CD4-positive, alpha-beta T cell treated with Interleukin-17A for 1 hour (primary cell): Measurements from ENCODE around the gene IGF2BP1.
"Not testable (repeated sequence)": the region's sequence is repeated elsewhere in the genome, so short reads cannot be mapped to it uniquely, and the experiment has no call there.

Experiments
- DNase-seq: peaks from one replicate; pipeline ENCODE4 v3.0.0-alpha.2; 2020

Gene IGF2BP1

DNA sequence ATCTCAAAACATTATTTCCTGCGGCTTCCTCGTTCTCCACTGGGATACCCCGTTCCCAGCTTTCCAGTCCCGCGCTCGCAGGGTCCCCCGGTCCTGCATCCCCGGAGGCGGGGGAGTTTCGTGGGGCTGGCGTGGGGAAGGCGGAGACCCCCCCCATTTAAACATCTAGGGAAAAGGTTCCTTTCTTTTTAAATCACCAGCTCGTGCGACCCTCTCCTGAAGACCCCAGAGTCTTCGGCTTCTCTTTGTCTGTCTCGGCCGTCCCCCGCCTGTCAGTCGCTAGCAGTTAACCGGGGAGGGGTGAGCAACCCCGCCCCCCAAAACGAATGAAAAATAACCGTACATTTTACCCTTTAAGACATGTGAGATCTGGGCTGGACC lies 473 bp upstream of the IGF2BP1 start:
- no peak for DNase-seq

DNA sequence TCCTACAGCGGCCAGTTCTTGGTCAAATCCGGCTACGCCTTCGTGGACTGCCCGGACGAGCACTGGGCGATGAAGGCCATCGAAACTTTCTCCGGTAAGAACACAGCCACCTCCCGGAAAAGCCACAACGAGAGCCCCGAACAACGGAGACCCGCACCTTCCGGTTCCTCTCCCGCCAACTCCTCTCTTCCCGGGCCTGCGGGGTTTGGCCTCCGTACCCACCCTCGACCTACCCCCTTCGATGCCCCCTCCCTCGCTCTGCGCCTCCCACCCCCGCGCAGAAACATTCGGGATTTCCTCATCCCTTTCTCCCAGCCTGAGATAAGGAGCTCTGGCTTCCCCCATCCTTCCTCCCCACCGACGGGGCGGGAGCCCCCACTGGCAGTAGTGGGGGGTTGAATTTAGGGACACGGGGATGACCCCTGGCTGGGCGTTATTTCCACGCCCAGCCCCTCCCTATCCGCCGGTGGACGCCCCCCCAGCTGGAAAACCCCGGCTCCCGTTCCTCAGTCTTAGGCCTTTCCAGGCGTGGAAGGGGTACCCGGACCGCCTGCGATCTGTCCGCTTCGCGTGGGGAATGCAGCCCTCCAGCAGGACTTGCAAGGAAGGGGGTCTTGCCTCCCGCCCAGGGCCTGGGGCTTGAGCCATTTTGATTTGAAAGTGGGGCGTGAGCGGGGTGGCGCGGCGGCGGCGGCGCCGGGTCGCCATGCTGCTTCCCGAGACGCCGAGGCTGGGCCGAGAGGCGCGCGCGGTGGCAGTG lies 822 bp downstream of the IGF2BP1 start:
- DNase-seq, result no peak

DNA sequence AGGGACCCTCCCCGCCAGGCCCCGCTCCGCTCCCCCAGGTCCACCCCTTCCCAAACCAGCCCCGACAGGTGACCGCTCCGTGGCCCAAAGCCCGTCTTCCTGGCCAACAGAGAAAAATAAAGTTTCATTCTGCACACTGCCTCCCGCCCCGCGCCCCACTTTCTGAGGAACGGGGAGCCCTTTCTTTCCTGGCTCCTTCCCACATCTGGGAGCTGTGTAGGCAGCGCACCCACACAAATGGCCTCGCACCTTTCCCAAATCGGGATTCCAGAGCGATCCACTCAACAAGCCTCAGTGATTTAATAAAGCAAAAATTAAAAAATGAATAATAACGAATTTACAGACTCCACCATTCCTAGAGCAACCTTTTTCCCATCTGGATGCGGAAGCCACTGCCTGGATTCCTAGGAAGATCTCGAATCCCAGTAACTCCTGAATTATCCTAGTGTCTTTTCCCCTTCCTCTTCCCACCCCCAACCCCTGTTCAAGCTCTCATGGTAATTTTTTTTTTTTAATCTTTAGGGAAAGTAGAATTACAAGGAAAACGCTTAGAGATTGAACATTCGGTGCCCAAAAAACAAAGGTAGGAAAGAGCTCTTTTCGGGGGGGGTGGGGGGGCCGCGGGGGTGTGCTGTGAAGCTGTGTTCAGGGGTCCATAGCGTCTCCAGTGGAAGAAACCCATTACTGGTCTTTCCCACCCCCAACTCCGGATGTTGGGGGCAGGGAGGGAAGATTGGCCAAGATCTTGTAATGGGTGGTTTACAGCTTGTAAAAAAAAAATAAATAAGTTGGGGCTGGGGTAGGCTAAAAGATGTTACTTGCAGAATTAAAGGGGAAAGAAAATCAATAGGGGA lies 1.6 kb downstream of the IGF2BP1 start:
- DNase-seq, result no peak

DNA sequence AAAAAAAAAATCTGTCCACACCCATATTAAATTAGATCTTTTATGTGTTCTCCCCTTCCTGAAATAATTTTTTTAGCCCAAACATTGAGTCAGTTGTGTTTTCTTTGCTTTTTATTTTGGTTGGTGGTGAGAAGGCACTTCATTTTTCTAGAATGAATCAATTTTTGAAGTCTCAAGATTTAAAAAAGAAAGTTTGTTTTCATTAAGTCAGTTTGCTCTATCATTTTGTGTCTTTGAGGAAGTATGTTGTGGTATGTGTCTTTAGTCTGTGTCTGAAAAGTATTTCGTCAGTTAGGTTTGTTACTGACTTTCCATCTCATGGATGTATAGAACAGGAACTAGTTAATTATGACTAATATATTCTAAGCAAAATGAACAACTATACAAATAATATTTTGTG lies 3.8 kb downstream of the IGF2BP1 start:
- DNase-seq, result no peak

DNA sequence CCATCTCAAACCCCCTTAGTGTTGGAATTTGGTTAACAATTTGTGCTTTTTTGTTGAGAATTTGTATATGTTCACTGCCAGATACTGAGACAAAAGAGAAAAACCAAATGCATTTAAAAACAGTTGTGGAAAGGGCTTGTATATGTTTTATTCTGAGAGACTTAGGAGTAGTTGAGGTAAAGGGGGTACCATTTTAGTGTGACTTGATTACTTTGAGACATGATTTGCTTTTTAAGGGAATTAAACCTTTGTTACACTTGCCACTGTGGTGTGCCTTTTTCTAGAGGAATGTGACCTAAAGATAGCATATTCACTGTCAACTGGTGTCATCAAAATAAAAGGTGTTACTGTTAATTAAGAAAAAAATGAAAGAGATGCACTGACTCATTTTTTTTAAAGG lies 4.5 kb downstream of the IGF2BP1 start:
- DNase-seq, result no peak

DNA sequence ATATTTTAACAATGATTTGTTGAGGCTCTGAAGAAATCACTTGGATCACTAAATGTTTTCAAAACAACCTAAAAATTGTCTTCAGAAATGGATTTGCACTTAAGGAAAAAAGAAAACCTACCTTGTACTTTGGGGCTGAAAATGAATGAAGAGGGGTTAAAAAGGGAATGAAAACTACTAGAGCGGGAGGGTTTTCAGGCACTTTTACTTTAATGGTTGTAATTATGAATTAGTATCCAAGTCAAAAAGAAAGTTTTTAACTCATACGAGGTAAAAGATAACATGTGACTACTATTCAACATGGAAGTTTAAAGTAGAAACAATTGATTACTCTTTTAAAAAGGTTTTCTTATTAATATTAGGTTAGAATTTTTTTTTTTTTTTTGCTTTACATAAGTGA lies 5.1 kb downstream of the IGF2BP1 start:
- no peak for DNase-seq

DNA sequence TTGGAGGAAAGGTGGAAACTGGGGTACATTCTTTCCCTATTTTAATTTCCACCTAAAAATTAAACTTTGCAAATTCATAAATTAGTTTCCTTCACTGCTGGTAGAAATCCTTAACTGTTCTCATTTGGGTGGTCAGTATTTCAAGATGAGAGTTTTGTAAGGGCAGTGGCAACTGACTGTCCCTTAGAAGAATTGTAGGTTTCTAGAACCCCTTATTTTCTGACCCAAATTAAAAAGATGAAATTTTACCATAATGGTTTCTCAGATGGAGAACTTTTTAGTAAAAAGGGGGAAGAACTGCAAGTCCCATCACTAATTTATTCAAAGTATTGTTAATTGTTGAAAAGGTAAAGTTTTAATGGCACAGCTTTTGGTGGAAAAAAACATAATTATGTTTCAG lies 5.6 kb downstream of the IGF2BP1 start:
- DNase-seq, result no peak

DNA sequence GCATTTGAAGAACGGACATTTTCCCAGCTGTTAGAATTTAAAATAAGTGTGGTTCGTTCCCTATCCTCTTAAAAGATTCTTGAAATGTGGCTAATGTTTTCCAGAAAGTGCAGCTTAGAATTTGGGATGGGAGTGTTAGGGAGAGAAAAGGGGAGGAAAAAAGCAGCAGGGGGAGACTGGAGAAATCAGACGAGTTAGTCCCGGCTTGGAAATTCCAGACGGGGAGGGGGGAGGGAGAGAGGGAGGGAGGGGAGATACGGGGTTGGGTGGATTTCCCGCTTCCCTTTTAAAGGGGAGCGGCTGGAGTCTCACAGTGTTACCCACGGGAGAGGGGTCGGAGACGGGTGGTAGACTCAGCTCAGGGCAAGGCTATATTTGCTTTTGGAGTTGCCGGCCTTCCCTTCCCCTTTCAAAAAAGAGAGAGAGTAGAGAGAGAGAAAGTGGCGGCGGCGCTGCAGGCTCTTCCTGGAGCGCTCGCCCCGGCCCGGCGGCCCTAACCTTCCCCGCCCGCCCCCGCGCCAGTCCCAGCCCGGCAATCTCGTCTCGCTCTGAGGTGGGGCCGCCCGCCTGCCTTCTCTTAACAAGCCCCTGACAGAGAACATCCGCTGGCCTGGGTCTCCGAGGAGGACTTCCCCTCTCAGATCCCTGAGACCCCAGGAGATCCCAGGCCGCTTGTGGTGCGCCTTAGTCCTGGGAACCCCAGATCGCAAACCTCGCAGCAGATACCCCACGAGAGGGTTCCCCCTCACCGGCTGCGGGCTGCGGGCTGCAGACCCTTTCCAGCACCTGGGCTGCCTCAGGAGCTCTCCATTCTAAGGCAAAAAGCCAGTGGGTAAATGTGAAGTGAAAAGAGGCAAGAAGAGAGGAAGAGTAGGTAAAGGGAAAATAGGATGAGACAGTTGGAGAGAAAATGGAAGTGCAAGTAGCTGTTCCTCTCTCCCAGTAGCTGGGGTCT lies 6.6 kb downstream of the IGF2BP1 start:
- DNase-seq, result no peak

DNA sequence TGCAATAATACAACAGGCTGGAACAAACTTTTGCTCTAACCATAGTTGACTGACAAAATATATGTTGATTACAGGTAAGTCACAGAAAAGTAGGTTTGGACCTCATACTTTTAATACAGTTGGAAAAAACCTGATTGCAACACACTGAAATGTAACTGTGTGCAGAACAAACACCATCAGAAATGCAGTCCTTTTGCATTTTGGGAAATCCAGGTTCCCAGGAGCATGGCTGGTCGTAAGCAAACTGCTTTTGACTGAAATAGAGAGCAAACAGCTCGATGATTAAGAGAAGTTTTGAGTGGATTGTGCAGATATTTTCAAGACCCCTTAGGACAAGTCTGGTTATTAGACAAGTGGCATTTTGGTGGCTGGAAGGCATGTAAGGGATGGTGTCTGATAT lies 8.0 kb downstream of the IGF2BP1 start:
- no peak for DNase-seq

DNA sequence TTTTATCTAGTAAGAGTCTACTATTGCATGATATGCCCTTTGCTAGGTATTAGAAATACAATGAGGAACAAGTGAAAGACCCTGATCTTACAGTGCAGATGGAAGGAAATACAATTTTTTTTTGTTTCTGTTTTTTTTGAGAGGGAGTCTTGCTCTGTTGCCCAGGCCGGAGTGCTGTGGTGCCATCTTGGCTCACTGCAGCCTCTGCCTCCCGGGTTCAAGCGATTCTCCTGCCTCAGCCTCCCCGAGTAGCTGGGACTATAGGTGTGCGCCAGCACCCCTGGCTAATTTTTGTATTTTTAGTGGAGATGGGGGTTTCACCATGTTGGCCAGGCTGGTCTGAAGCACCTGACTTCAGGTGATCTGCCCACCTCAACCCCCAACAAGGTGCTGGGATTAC lies 11.7 kb downstream of the IGF2BP1 start:
- DNase-seq, result not testable (repeated sequence)

DNA sequence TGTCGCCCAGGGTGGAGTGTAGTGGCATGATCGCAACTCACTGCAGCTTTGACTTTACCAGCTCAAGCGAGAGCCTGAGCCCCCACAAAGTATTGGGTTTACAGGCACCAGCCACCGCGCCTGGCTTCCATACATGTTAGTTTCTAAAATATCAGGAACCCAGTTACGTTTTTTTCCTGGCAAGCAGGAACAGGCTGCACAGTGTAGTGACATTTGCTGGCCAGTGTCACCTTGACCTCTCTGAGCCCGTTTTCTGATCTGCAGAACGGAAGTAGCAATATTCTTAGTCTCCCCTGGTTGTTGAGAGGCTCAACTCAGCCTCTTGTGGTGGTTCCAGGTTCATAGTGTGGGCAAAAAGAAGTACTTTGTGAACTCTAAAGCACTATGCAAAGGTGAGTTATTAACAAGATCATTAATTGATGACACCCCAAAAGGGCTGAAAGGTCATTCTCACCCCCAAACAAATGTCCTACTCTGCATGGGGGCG lies 15.6 kb downstream of the IGF2BP1 start:
- DNase-seq, result no peak

DNA sequence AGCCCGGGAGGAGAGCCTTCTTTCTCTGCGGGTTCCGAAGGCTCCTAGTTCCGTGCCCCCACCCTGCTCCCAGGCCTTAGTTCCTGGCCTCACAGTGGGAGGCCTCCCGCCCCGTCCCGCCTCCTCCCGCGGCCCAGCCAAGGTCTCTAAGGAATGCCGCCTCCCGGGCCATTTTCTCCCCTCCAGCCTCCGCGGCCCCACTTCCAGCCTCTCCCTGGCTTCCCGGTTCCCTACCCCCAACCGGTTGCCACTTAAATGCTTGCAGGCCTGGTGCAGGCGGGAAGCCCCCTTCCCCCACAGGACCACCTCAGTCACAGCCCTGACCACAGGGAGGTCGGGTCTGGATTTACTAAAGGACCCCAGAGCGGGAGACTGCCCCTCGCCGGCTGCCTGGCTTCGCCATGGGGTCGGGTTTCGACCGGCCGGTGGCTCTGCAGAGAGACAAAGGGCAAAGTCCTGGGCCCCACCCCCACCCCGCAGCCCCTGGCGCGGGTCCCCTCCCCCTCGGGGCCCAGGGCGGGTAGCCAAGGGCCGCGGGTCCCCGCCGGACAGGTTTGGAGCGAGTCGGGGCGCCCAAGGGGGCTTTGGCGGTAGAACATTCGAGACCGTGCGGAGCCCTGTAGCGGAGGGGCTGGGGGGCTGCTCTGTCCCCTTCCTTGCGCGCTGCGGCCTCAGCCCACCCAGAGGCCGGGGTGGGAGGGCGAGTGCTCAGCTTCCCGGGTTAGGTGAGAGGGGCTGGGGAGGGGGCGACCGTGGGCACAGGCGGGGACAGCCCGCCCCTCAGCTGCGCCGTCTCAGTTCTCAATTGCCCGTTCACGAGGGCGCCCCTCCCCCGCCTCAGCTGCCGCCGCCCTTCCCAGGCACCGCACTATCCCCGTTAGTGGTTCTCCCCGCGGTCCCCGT lies 16.4 kb downstream of the IGF2BP1 start:
- no peak for DNase-seq

DNA sequence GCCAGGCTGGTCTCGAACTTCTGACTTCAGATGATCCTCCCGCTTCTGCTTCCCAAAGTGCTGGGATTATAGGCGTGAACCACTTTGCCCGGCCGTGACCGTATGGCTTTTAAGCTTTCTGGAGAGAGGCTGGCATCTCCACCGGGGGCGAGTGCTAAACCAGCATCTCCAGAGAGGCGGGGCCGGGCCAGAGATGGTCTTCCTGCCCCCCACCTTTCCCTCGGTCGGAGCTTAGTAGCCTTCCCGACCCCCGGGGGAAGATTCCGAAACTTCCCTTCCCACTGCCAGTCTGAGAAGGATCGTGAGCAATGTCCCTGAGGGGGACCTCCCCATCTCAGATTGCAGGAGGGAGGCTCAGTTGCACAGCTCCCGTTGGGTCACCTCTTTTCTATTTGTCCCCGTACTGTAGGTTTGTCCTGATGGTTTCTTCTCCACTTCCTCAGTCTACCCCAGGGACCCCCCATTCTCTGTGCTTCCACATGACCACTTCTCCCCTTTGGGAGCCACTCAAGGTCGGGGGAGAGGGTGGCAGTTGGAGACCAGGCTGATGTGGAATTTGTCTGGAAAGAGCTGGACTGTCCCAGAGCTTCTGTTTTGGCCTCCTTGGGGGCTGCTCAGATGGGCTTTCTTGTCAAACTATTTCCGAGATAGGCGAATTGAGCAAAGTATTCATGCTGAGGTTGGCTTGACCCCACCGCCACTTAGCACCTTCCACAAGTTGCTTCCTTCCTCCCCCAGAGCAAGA lies 18.2 kb downstream of the IGF2BP1 start:
- no peak for DNase-seq

DNA sequence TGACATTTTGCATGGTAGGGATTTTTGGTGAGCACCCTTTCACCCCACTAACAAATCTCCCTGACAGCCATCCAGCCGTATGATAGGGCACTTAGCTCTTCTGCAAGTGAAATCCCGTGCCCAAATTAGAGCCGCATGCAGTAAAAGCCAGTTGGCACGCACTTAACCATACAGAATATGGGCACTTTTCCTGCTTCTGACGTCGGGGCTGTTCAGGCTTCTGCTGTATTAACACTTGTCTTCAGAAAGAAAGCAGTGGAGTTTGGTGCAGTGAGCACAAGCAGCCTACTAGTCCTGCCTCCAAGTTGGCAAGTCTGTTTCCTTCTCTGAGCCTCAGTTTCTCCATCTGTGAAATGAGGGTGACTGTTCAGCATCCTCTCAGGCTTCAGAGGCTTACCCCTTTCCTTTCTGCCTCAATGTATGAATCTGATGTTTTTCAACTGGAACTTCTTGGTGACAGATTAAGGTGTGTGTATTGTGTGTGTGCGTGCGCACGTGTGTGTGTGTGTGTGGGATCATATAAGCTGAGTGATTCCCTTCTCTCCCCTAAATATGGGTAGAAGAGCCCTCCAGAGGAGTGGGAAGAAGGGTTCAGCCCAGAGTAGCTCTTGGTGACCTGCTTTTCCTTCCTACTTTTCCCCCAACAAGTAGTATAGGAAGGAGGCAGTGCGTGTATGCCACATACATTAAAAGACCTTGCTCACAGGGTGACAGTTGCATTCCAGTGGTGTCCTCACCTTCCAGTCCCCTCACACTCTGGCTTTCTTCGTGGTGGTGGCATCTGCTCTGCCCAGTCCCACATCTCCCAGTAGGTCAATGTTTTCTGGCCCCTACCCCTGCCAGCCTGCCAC lies 19.0 kb downstream of the IGF2BP1 start:
- DNase-seq, result no peak

DNA sequence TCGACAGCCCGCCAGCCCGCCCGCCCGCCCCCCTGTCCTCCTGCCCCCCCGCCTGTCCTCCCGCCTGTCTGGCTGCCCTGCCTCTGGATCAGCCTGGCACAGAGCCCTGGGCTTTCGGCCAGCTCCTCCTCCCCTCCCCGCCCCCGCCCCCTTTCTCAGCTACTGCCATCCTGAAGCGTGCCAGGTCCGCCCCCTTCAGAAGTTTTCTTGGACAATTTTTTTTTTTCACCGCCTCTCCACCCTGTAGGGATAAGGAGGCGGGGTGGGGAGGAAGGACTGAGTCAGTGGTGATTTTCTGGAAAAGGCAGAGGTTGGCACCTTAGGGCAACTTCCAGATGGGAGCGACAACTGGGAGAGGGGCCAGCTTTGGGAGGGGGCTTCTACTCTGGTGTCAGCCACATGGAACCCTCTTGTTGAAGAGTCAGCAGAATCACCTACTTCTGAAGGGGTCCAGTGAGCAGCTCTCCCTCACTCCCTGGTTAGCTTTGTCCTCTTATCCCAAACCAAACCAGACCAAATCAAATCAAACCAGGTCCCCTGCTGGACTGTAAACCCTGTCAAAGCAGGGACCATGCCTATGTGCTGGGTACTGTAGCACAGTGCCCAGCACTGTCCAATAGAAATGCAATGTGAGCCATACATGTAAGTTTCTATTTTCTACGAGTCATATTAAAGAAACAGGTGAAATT lies 19.7 kb downstream of the IGF2BP1 start:
- no peak for DNase-seq

DNA sequence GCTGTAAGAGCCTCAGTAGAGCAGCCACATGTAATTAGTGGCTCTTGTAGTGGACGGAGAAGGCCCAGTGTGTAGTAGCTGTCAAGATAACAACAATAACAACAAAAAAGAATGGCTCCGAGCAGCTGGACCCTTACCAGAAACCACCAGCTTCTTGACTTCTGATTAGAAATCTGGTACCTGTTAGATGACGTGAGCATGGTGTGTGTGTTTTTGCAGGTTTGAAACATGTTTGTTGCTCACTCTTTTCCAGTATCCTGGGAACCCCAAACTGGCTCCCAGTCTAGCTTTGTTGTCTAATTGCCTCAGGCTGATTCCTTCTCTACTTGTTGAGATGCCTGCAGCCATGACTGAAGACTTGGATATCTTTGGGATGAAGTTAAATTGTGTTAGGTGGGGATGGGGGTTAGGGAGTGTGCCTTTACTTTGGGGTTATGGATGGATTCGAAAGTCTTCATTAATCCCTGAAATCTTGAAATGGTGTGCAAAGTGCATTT lies 21.0 kb downstream of the IGF2BP1 start:
- no peak for DNase-seq

DNA sequence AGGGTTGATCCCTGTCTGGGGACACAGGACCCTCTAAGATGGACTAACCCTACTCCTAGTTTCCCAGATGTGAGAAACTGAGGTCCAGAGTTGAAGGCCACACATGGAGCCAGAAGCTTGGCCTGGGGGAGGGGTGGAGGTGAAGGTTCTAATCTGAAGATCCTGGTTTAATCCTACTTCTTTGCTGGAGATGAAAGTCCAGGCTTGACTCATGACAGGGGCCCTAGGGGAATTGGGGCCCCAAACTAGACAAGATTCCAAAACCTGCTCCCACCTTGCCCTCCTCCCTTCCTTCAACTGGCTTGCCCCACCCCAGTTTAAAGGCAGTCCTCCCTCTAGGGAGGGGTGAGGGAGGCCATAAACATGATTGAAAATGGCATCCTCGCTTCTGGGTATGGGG lies 21.6 kb downstream of the IGF2BP1 start:
- no peak for DNase-seq

DNA sequence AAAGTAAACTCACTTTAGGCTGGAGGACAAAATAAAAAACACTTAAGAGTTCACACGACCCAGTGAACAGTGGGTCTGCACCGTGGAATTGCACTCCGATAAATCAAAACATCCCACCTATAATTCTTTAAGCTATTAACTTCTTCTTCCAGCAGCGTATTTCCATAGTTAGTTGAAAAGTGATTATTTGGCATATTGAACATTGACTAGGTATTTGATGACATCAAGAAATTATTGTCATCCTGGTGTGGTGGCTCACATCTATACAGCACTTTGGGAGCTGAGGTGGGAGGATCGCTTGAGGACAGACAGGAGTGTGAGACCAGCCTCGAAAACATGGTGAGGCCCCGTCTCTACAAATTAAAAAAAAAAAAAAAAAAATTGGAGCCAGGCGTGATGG lies 23.4 kb downstream of the IGF2BP1 start:
- DNase-seq, result no peak

DNA sequence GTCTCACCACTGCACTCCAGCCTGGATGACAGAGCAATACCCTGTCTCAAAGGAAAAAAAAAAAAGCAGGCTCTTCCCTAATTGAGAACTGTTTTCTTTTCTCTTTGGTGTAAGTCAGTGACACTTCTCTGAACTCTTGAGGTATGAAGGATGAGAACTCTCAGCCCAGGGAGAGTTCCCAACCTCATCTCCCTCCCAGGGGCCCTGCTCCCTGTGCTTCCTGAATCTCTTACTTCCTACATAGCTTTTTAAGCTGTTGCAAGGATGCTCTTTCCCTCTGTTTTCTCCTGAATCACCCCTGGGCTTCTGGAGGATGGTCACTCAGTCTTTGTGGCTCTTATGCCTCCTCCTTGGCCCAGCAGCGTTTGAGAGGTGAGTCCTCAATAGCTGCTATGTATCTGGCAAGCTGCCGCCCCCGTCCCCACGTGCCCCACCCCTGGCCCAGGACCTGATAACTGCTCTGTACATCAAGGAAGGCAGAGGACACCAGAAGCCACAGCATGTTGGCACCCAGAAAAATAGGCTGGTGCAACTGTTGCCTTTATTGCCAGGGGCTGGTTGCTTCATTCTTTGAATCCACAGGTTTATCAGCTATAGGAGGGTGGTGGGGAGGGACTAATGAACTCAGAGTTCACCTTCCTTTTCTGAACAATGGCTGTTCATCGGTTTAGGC lies 24.0 kb downstream of the IGF2BP1 start:
- no peak for DNase-seq
